Skin of body (tissue), 3 donors: ENCODE measurements around the gene TMEM232. TPM values are rescaled to one million over a fixed set of nuclear protein-coding genes. Genes with fewer than 3 reads are reported as not detected.

Source experiments
- DNase-seq: peaks from one replicate; lab custom pipeline; 2025; lab: John Stamatoyannopoulos, UW
- small RNA-seq: library from RNA; depleted of rRNA; stranded (forward); fragments of <200 nt; gene quantifications from one replicate; pipeline ENCODE3, GENCODE V24; 2014; ENCODE audit warnings: low replicate concordance
- total RNA-seq: library from RNA; depleted of rRNA; stranded (reverse); fragments of >200 nt; gene quantifications from one replicate; pipeline ENCODE4 v1.2.3, GENCODE V29; 2014

TMEM232 gene
- total RNA-seq, 1 donor from 2014 or later, result 3.7 TPM

- DNase-seq, result no peak
These were observed 316.9 kb downstream of the TMEM232 start for GRCh38 chr5:110409571-110409970.

- DNase-seq, result no peak
These were observed 323.9 kb downstream of the TMEM232 start for GRCh38 chr5:110402562-110402961.

GRCh38 chr5:110401881-110402280 is 324.6 kb downstream of the TMEM232 start:
- DNase-seq, result no peak

GRCh38 chr5:110398951-110399350 is 327.5 kb downstream of the TMEM232 start:
- DNase-seq, result no peak

- DNase-seq, result no peak
These were observed 329.2 kb downstream of the TMEM232 start for GRCh38 chr5:110397281-110397680.

- no peak for DNase-seq
These were observed 339.7 kb downstream of the TMEM232 start for GRCh38 chr5:110386782-110387181.

GRCh38 chr5:110383231-110383630 is 343.2 kb downstream of the TMEM232 start:
- DNase-seq, result no peak

GRCh38 chr5:110377943-110378342 is 348.5 kb downstream of the TMEM232 start:
- DNase-seq, result no peak

- no peak for DNase-seq
These were observed 349.1 kb downstream of the TMEM232 start for GRCh38 chr5:110377361-110377760.

- DNase-seq, result peak; percentile 38
These were observed 350.1 kb downstream of the TMEM232 start for GRCh38 chr5:110376281-110376951.

GRCh38 chr5:110371725-110372041 is 354.8 kb downstream of the TMEM232 start:
- no peak for DNase-seq

GRCh38 chr5:110371011-110371724 is 355.3 kb downstream of the TMEM232 start:
- DNase-seq, result no peak

Small RNA genes lying within 50 kb of the gene (small RNA-seq; reads per million reads assigned to genes)
- gene MIR548F3 (not detected), gene RF00432 (not detected)

Other genes starting within 250 kb of the TMEM232 start
- gene SLC25A46, start 12.3 kb upstream of the TMEM232 start, total RNA-seq, result 56.2 TPM